Measurements from ENCODE around the gene RCAN3.
A peak's percentile ranks its signal among the peaks of the same experiment; 100 is the strongest.
"Not testable (repeated sequence)": the region's sequence is repeated elsewhere in the genome, so short reads cannot be mapped to it uniquely, and the experiment has no call there.

RCAN3 gene

DNA sequence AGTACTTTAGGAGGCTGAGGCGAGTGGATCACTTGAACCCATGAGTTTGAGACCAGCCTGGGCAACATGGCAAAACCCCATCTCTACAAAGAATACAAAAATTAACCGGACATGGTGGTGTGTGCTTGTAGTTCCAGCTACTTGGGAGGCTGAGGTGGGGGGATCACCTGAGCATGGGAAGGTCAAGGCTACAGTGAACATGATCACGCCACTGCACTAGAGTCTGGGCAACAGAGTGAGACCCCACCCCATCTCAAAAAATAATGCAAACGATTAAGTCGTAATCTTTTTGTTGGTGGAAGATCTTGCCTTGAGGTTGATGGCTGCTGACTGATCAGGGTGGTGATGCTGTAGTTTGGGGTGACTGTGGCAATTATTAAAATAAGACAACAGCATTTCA is 6.3 kb downstream of the RCAN3 start:
- DNase-seq (ENCODE audit: extremely low read depth in 1 of 2, low read depth in 1 of 2) = no peak

DNA sequence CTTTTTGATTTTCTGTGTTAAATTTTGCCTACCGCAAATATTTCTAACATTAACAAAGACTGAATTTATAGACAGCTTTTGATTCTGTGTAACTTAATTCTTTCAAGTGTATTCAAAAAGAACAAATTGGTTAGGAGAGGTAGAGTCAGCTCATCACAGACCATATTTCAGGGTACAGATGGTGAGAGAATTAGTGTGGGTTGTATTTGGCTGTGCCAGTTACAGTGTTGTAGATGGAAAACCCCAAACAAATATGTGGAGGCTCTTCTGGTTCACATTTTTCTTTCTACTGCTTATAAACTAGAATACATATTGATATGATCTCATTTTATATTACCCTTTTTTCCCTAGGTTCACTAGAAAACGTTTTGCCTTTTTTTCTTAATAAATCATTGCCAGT is 11.1 kb downstream of the RCAN3 start:
- no peak for DNase-seq (ENCODE audit: extremely low read depth in 1 of 2, low read depth in 1 of 2)

DNA sequence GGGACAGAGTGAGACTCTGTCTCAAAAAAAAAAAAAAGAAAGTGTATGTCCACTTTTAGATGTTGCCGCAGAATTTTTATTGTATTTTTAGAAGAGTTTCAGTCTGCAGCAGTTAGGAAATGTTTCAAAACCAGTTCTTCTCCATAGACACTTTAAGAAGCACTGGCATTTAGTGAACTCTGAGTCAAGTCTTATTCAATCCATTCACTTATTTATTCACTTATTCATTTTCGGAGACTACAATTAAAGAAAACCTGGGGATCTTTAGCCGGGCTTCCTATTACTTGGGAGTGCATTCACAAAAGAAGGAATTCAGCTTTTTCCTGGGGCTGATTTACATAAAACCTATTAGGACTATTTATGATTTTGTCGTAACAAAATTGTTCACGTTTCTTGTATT is 12.3 kb downstream of the RCAN3 start:
- DNase-seq (ENCODE audit: extremely low read depth in 1 of 2, low read depth in 1 of 2) = no peak

DNA sequence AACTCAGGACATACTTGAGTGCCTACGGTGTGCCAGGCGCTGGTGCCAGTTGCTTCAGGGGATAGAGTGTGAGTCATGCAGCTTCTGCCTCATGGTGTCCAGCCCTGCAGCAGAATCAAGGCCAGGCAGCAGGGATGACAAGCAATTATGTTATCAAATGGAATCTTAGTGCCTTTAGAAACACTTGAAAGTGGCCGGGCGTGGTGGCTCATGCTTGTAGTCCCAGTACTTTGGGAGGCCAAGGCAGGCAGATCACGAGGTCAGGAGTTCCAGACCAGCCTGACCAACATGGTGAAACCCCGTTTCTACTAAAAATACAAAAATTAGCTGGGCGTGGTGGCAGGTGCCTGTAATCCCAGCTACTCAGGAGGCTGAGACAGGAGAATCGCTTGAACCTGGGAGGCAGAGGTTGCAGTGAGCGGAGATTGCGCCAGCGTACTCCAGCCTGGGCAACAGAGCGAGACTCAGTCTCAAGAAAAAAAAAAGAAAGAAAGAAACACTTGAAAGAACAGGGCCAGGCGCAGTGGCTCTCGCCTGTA is 13.1 kb downstream of the RCAN3 start:
- not testable (repeated sequence) for DNase-seq (ENCODE audit: extremely low read depth in 1 of 2, low read depth in 1 of 2)

DNA sequence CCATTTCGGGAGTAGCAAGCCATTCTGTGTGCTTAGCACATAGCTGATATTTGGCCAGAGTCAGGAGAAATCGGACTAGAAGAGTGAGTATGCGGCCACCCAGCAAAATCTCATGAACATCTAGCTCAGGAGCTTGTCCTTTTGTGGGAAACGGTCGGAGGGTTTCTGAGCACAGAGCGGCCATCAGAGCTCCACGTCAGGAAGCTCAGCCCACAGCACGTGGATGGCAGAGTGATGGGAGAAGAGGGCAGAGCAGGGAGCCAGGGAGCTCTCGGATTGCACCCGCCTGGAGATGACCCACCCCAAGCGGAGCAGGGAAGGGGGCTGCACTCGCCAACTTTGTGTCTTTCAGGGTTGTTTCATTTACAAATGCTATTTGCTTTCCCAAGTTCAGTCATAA is 13.9 kb downstream of the RCAN3 start:
- DNase-seq (ENCODE audit: extremely low read depth in 1 of 2, low read depth in 1 of 2) = no peak

DNA sequence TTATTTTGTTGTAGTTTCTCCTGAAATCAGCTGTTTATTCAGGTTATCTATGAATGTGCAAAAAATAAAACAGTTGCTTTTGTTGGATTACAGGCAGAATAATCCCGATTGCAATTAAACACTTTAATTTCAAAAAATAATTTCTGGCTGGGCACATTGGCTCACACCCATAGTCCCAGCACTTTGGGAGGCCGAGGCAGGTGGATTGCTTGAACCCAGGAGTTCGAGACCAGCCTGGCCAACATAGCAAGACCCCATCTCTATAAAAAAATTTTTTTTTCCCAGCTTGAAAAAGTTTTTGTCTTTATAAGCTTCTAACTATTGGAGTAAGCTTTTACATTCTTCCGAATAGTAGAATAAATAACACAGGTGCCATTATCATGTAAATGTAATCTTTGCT is 15.3 kb downstream of the RCAN3 start:
- DNase-seq (ENCODE audit: extremely low read depth in 1 of 2, low read depth in 1 of 2) = no peak

DNA sequence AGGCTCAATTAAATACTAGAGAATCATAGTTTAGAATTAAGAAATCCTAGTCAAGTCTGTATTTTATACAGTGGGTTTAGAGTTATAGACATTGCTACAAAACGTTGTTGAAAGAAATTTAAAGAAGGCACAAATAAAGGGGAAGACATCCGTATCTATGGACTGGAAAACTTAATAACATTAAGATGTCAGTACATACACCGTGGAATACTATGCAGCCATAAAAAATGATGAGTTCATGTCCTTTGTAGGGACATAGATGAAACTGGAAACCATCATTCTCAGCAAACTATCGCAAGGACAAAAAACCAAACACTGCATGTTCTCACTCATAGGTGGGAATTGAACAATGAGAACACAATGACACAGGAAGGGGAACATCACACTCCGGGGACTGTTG is 17.6 kb downstream of the RCAN3 start:
- DNase-seq (ENCODE audit: extremely low read depth in 1 of 2, low read depth in 1 of 2) = not testable (repeated sequence)

DNA sequence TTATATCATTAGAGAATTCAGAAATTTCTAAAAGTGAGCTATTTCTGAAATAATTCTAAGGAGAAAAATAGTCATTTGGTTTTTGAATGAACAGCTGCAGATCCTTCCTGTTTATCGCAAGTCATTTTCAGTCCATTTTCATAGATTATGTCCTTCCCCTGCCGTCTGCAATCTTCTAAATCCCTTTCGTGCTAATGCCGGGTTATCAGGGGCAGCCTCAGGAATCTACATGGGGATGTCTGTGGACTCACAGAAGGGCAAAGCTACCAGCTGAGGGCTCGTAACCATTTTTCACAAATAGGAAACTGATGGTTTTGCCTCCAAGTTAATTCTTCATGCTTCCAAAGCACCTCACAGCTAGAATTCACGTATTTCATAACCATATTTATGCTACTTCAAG is 23.0 kb downstream of the RCAN3 start:
- DNase-seq (ENCODE audit: extremely low read depth in 1 of 2, low read depth in 1 of 2) = no peak

DNA sequence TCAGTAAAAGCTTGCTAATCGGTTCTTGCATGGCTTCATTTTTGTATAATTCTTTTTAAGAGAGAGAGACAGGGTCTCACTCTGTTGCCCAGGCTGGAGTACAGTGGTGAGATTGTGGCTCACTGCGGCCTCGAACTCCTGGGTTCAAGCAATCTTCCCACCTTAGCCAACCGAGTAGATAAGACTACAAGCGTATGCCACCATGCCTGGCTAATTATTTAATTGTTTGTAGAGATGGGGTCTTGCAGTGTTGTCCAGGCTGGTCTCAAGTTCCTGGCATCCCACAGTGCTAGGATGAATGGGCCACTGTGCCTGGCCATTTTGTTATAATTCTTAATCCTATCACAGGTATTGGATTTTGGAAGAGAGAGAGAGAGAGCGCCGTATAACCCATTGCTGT is 23.4 kb downstream of the RCAN3 start:
- DNase-seq (ENCODE audit: extremely low read depth in 1 of 2, low read depth in 1 of 2) = no peak

DNA sequence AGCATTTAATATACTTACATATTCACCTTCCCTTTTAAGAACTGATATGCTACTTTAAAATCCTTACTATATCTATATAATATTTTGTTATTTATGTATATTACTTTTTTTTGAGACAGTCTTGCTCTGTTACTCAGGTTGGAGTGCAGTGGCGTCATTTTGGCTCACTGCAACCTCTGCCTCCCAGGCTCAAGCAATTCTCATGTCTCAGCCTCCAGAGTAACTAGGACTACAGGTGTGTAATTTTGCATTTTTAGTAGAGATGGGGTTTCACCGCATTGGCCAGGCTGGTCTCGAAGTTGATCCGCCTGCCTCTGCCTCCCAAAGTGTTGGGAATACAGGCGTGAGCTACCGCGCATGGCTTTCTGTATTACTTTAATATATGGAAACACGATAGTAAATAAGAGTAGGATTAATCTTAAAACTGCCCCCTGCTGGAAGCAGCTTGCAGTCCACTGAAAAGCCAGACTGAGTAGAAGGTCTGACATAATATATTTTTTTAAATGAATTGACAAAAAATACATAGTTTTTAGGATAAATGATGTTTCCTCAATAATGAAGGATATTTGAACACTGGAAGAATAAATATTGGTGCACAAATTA is 24.4 kb downstream of the RCAN3 start:
- no peak for DNase-seq (ENCODE audit: extremely low read depth in 1 of 2, low read depth in 1 of 2)

DNA sequence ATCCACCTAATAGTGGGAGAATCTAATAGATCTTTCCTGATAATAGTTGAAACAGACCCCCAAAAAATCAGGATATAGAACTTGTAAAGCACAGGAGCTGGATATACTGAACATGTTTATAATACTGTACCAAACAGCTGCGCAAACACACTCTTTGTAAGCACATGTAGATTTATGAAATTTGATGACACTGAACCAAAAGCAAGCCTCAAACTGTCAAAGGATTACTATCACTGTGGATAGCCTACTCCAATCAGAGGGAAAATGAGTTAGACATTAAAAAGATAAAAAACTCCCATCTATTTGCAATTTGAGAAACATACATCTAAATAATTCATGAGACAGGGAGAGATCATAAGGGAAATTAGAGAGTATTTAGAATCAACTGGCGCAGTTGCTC is 26.1 kb downstream of the RCAN3 start:
- no peak for DNase-seq (ENCODE audit: extremely low read depth in 1 of 2, low read depth in 1 of 2)

DNA sequence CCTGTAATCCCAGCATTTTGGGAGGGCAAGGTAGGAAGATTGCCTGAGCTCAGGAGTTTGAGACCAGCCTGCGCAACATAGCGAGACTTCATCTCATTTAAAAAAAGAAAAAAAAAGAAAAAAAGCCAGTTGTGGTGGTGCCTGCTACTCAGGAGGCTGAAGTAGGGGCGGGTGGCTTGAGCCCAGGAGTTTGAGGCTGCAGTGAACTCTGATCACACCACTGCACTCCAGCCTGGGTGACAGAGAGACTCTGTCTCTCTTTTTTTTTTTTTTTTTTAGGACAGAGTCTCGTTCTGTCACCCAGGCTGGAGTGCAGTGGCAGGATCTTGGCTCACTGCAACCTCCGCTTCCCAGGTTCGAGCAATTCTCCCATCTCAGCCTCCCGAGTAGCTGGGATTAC is 26.7 kb downstream of the RCAN3 start:
- not testable (repeated sequence) for DNase-seq (ENCODE audit: extremely low read depth in 1 of 2, low read depth in 1 of 2)

DNA sequence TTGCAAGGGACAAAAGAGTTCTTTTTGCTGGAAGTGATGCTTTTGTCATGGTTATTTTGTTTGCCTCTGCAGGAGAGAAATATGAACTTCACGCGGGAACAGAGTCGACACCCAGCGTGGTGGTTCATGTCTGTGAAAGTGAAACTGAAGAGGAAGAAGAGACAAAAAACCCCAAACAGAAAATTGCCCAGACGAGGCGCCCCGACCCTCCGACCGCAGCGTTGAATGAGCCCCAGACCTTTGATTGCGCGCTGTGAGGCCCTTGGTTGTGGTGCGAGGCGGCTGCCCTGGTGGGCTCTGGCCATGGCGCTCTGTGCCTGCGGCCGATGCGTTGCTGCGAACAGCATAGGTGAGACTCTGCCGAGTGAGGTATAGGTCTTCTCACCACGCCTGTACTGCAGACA is 32.4 kb downstream of the RCAN3 start:
- DNase-seq (ENCODE audit: extremely low read depth in 1 of 2, low read depth in 1 of 2) = peak; percentile 61 to 73

DNA sequence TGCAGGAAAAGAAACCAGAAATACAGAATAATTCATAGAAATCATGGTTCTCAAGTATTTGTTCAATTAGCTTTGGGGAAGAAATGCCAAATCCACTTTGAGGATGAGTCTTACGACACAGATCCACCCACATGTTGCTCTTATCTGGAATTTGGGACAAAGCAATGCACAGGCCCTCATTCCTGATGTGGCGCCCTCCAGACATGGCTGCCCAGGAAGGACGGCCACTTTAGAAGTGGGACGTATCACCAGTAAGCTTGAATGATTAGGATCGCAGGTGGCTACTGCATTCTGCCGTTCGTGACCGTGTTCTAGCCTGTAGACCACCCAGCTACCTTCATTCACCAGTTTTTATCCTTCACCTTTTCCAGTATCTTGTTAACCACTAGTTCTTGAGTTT is 33.1 kb downstream of the RCAN3 start:
- no peak for DNase-seq (ENCODE audit: extremely low read depth in 1 of 2, low read depth in 1 of 2)

DNA sequence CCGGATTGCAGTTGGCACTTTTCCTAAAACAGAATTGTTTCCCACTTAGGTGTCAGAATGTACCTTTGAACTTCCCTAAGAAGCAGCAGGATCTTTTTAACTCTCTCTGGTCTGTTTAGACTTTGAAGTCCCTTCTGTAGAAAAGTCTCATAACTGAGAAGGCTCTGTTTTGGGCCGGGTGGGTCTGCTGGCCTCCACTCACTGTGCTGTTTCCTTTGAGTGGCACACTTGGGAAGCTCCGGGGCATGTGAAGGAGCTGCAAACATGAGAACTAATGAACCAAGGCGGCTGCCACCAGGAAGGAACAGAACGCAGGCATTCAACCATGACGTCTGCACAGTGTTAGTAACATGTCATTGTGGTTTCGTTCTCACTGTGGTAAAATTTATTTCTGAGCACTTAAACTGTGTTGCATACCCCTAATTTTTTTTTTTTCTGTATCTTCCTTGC is 33.8 kb downstream of the RCAN3 start:
- DNase-seq (ENCODE audit: extremely low read depth in 1 of 2, low read depth in 1 of 2) = peak in 1 of 2 donors; percentile 70

DNA sequence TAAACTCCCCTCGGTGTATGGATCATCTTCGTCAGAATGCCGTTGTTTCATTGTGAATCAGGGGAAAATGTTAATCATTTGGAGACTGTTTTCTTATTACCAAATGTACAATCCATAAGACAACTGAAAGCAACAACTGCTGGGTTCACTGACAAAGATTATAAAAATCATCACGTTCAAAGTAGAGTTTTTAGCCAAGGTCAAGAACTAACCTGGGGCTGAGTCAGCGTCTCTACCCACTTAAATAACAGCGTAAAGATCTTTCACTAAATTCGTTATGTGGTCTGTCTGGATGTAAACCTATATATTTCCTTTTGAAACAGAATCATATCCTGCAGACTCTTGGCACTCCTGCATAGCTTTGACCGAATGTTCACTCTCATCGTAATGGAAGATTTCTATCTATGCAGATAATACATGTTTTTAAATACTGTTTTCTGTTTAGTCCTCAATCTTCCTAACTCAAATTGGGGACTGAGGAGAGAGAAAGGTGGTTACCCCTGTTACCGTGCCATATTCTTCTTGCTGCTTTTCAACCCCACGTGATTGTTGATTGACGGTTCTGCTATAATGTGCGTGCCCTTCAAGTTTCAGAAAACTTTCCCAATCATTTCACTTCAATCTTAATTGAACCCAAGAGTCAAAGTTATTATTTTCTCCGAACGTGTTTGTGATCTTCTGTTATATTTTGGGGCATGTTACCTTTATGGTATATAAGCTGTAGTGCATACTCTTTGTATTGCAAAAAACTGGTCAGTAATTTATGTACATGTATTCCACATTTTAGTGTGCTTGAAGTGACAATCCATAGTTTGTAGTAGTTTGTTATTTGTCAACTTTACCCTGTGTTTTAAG is 37.6 kb downstream of the RCAN3 start:
- DNase-seq (ENCODE audit: extremely low read depth in 1 of 2, low read depth in 1 of 2) = peak in 1 of 2 donors; percentile 55

DNA sequence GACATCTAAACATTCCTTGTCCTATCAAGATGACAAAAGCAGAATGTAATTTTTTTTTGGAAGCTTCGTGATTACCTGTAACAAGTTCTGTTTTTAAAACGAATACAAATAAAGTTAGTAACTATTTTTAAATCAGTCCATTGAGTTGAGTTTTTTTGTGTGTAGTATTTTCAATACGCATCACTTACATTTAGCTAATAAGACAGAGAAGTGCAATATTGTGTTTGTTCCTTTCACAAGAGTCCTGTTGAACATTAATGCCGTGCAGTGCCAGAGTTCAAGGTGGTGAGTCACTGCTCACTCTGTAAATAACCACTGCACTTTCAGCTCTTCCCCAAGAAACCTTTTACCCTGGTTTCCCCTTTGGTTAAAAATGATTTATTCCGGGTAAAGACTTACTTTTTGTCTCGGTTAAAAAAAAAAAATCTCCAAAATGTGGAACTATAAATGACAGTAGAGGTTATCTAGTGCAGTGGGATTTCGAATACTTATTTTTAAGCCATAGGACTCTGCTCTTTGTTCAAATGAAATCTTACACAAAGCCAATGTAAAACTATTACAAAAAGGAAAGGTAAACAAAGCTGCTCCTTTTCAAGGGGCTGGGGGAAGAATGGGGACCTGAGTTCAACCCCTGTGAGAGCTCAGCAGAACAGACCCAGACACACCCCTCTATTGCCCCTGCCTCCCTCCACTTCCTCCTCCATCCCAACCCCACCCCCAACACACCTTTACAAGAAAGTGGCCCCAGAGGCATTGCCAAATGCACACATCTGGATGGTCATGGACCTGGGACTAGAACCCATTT is 38.5 kb downstream of the RCAN3 start:
- no peak for DNase-seq (ENCODE audit: extremely low read depth in 1 of 2, low read depth in 1 of 2)

DNA sequence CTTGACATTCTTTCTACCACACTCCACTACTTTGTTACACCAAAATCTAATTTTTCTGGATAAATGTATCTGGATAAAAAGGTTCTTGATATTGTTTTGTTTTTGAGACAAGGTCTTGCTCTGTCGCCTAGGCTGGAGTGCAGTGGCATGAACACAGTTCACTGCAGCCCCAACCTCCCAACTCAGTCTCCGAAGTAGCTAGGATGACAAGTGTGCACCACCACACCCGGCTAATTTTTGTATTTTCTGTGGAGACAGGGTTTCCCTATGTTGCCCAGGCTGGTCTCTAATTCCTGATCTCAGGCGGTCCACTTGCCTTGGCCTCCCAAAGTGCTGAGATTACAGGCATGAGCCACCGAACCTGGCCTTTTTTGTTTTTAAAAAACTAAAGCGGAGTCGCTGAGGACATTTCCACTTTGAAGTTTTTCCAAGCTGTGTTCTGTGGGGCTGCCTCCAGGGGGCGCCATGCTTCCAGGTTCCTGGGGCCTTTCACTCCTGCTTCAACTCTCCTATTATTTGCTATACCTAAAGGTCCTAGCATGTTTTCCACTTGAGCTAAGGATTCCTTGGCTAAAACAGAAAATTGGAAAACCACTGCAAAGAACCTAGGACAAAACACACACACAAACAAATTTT is 39.2 kb downstream of the RCAN3 start:
- DNase-seq (ENCODE audit: extremely low read depth in 1 of 2, low read depth in 1 of 2) = no peak

DNA sequence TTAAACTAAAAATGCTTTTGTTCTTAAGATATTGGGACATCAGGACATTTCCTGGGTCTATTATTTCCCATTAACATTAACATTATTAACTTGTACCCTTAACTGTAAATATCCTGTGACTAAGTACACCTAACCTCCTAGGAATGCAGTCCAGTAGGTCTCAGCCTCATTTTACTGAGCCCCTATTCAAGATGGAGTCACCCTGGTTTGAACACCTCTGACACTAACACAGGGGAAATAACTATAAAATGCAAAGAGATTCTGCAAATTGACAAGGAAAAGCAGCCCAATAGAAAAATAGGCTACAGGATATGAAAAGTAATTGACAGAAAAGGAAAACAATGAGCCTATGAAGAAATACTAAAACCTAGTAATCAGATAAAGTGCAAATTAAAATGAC is 41.6 kb downstream of the RCAN3 start:
- no peak for DNase-seq (ENCODE audit: extremely low read depth in 1 of 2, low read depth in 1 of 2)

DNA sequence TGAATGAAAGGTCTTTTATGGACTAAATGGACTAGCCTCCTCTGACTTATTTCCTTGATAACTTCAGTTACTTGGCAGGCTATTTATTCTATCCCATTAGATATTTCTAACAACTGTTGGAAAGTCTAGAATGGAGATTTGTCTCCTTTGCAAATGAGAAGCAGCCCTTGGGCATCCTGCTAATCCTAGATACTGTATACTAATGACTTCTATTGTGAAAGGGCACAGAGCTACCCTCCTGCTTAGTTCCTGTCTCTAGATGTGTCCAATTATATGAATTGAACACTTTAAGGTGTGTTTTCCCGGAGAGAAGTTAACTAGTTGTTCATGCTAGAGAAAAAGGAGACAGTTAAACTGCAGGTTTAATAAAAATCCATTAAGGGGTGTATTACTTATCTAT is 43.0 kb downstream of the RCAN3 start:
- no peak for DNase-seq (ENCODE audit: extremely low read depth in 1 of 2, low read depth in 1 of 2)

DNA sequence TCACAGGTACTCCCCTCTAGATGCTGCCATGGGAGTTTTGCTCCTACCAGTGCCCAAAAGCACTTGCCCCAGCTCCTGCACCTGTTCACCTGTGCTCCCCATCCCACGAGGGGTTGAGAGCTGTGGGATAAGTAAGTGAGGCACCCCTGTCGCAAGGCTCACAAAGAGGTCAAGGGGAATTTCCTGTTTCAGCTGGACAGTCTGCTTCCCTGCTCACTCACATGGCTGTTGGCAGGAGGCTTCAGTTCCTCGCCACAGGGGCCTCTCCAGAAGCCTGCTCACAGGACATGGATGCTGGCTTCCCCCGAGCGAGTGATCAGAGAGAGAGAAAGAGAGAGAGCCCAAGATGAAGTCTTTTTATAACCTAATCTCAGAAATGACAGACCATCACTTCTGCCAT is 44.6 kb downstream of the RCAN3 start:
- DNase-seq (ENCODE audit: extremely low read depth in 1 of 2, low read depth in 1 of 2) = no peak
